Activated CD4-positive, alpha-beta T cell treated with anti-CD3 and anti-CD28 coated beads, Interleukin-2, amount 50 U/mL, for 1 hour (primary cell): ENCODE data around the gene LAMC3.

Source experiments
- DNase-seq: peaks from one replicate; pipeline ENCODE4 v3.0.0-alpha.2; 2020

LAMC3 gene

DNA sequence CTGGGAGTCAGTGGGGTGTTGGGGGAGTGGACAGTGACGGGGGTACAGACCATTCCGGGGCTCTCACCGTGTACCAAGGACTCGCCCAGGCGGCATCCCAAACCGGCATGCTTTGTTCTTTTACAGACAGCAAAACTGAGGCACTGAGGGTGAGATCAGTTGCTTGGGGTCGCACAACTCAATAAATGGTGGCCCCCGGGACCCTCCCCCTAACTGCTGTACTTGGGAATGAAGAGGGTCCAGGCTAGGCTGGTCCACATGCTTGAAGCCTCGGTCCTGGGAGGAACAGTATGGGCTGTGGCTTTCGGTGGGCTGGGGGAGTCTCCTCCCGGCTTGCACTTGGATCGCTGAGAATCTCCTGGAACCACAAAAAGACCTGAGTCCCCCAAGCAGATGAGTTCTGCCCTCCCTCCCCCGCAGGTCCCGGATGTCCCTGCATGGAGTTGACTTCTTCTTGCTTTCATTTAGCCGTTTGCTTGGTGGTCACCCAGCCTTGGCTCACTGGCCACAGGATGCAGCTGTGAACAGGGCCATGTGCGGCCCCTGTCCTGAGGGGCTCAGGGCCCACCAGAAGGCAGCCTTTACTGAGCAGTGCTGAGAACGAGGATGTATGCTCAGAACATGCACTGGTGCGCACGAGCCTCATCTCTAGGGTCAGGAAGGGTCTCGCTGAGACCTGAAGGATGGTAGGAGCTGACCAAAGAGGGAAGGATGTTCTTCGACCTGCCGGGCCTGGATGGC, 4.2 kb downstream of the LAMC3 start:
- no peak for DNase-seq

DNA sequence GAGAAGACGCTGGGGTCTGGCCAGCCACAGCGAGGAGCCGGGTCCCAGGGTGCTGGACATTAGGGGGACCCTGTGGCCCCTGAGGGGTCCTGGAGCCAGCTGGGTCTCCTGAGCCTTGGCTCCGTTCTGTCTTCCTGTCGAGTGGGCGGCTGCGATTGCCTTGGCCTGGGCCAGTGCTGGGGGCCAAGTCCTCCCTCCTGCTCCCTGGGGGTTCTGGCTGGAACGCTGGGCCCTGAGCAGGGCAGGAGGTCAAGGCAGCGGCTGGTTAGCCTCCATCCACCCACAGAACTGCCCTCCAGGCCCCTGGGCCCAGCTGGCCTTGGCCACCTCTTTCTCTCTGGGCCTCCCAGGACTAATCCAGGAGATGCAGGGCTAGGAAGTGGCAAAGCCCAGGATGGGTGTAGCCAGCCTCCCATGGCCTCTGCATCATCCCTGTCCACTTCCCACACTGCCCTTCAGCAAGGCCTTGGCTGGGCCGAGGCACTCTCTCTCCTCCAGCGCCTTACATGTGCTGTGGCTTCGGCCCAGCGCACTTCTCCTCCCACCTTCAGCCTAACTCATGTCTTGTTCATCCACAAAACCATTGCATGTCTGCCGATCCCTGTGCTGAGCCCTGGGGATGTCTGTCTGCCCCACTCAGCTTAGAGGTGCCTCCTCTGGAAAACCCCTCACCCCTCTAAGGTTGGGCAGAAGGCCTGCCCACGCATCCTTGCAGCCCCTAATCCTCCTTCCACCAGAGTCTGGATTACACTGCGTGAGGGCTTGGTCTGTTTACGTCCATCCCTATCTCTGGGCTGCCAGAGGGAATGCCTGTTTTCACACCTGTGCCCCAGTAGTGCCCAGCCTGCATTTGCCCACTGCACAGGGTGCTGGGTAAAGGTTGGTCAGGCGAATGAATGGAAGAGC, 5.0 kb downstream of the LAMC3 start:
- no peak for DNase-seq

GRCh38 chr9:131015112-131015511, 6.1 kb downstream of the LAMC3 start:
- DNase-seq = no peak

- DNase-seq = no peak
These were observed 7.0 kb downstream of the LAMC3 start for GRCh38 chr9:131015876-131016397.

GRCh38 chr9:131017067-131017466, 8.1 kb downstream of the LAMC3 start:
- no peak for DNase-seq

DNA sequence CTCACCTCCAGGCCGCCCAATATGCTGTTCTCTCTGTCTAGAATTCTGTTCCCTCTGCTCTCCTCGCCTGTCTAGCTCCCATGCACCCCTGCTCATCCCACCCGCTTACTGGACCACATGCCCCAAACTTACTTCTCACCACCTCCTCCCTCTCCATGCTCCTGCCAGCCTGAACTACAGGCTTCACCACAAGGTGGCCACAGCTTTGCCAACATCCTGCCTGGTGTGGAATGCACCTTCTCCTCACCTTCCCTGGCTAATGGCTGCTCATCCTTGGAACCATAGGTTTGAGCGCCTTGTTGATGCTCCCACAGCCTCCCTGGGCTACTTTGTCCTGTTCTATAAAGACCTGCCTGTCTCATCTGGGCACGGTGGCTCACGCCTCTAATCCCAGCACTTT, 9.6 kb downstream of the LAMC3 start:
- DNase-seq = no peak

- no peak for DNase-seq
These were observed 10.6 kb downstream of the LAMC3 start for GRCh38 chr9:131019388-131020239.

DNA sequence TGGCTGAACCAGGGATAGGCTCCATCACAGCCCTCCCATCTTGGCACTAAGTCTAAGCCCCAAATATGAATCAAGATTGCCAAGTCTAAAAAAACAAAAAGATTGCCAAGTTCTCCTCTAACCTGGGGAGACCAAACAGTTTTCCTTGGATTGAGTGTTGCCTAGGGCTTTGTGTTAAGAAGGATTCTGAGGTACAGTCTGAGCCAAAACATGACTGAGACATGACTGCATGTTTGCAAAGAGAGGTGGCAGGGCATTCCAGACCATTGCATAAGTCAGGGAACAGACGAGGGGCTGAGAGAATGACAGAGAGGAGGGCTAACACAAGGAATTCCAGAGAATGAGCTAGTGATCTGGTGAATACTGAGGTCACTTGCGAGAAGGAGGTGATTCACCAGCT, 11.4 kb downstream of the LAMC3 start:
- no peak for DNase-seq

DNA sequence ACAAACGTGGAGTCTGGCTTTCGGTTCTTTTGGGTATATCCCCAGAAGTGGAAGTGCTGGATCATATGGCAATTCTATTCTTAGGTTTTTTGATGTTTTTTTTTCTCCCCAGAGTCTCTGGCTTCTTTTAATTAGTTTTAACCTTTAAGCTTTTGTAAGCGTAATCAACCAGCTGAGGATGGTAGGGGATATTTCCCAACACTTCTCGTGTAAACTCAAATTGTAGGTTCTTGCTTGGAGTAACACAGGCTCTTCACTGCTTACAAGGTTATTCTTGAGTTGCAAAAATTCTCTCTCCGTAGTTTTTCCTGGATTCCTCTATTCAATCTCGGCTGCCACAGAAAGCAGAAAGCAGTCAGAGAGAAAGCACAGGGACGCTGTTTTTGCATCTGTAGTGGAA, 11.9 kb downstream of the LAMC3 start:
- DNase-seq = no peak

- DNase-seq = no peak
These were observed 12.8 kb downstream of the LAMC3 start for GRCh38 chr9:131021785-131022184.

- no peak for DNase-seq
These were observed 16.2 kb downstream of the LAMC3 start for GRCh38 chr9:131024978-131025868.

- DNase-seq = no peak
These were observed 17.2 kb downstream of the LAMC3 start for GRCh38 chr9:131025953-131026858.

DNA sequence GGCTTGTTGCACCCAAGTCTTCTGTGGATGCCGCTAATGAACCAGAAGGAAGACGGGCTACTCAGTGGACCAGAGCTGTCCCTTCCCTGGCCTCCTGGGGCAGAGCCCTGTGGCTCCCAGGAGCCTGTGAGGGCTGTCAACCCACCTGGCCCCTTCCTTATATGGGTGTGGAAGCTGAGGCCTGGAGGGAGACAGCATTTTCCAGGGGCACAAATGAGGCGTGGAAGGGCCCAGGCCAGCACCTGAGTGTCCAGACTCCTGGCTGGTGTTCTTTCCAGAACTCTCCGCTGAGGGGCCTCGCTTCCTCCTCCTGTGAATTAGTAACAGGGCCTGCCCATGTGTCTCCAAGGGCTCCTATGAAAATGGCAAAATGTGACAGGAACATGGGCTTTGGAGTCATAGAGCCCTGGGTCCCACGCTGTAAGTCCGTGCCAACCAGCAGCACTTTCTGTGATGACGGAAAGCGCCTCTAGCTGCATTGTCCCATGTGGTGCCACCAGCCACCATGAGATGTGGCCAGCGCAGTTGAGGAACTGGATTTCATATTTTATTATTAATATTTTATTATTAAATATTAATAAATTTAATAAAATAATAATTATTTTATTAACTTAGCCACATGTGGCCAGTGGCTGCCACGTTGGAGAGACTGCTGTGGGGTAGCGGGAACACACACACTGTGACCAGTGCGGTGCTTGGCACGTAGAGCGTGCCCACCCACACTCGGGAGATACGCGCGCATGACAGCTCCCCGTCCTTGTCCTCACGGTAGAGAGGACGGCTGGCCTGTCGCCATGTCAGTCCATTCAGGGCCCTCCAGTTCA, 18.3 kb downstream of the LAMC3 start:
- DNase-seq = no peak

DNA sequence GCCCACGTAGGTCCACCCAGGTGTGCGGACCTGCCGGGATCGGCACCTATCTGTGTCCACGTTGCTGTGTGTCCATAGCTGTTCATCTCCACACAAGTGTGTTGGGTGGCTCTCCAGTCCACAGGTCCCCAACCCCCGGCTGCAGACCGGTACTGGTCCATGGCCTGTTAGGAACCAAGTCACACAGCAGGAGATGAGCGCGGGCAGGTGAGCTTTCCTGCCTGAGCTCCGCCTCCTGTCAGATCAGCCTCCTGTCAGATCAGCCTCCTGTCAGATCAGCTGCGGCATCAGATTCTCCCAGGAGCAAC, 18.9 kb downstream of the LAMC3 start:
- DNase-seq = no peak

DNA sequence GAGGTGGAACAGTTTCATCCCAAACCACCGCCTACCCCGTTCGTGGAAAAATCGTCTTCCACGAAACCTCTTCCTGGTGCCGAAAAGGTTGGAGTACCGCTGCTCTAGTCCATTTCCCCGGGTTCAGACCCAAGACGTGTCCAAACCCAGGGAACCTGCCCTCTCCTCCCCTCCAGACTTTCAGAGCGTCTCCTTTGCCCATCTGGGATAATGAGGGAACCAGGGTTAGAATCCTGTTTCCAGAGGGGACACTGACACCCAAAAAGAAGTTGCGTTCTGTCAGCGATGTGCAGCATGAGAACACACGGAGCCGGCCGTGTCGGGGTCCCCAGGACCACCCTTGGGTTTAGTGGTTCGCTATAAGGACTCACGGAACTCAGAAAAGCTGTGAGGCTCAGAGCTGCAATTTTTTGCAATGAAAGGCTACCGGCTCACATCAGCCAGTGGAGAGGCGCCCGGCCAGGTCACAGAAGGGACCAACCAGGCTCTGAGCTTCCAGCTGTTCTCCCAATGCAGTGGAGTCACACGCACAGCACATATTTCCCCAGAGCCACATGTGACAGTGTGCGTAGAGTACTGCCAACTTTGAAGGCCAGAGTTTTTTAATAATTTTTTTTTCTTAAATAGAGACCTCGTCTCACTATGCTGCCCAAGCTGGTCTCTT, 19.4 kb downstream of the LAMC3 start:
- no peak for DNase-seq

DNA sequence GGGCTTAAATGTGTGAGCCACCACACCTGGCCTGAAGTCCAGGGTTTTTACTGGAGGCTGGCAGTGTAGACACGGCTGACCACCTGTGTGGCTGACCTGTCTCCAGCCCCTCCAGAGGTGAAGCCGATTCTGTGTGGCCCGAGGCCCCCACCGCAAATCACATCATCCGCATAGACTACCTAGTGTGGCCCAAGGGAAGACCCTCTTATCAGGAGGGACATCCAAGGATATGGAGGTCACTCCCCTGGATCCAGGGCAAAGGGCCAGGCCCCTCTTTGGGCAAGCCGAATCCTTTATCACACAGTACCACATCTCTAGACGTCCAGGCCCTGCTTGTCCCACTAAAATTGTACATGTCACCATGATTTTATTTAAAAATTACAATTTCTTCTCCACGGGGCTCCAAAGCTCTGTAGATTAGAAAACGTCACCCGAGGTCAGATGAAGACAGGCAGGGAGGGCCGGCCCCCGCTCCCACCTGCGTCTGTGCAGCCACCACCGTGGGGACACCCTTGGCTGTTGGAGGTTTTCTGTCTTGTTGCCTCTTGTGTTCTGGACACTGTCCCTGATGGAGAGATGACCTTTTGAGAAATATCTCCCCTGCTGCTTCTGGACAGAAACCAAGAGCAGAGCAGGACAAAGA, 20.1 kb downstream of the LAMC3 start:
- DNase-seq = no peak

DNA sequence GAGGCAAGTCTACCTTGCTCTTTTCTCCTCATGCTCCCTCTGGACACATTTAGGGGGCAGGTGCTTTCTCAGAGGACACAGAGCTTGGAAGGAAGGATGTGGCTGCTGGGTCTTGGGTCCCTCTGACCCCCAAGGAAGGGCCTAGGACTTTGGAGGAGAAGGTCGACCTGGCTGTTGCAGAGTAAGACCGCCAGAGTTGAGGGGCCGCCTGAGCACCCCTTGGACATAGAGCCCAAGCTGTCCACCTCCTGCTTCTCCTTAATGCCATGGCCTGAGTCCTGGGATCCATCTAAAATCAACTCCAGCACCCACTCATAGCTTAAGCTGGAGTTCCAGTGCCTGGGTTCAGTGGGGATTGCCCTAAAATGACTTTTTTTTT, 20.6 kb downstream of the LAMC3 start:
- DNase-seq = no peak

GRCh38 chr9:131030239-131031004, 21.4 kb downstream of the LAMC3 start:
- no peak for DNase-seq
